NB4 (cell line): ENCODE measurements around the gene MTURN.

ENCODE experiments used
- MYC ChIP-seq: IDR thresholded peaks from 2 replicates; pipeline ENCODE4 v1.6.1; 2011; ENCODE audit warnings: low read depth, low read length
- POLR2A ChIP-seq: IDR thresholded peaks from 2 replicates; pipeline ENCODE4 v1.6.1; 2011; ENCODE audit warnings: mild to moderate bottlenecking; ENCODE audit not compliant: insufficient read length; ENCODE audit errors: extremely low read depth
- TF ChIP-seq, protein P1 (sequence below): IDR thresholded peaks from one replicate; pipeline ENCODE4 v1.5.1; 2012; ENCODE audit warnings: low read depth, low read length

DNA sequence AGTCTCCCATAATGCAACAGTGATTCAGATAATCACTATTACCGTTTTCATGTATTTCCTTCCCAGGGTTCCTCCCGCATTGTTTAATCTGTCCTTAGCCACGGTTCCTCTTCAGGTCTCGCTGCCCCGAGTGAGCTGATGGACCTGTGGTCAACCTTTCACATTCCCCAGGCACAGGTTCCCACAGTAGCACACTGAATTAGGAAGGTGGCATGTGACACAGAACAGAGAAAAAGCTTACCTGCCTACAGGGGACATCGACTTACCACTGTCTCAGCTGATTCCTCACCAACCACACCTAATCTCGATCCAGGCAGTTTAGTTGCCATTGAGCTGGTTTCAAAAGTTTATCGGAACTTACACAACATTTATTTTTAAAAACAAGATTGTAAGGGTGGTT lies 72.2 kb downstream of the MTURN start:
- no peak for TF ChIP-seq POLR2A
- TF ChIP-seq, protein P1, sequence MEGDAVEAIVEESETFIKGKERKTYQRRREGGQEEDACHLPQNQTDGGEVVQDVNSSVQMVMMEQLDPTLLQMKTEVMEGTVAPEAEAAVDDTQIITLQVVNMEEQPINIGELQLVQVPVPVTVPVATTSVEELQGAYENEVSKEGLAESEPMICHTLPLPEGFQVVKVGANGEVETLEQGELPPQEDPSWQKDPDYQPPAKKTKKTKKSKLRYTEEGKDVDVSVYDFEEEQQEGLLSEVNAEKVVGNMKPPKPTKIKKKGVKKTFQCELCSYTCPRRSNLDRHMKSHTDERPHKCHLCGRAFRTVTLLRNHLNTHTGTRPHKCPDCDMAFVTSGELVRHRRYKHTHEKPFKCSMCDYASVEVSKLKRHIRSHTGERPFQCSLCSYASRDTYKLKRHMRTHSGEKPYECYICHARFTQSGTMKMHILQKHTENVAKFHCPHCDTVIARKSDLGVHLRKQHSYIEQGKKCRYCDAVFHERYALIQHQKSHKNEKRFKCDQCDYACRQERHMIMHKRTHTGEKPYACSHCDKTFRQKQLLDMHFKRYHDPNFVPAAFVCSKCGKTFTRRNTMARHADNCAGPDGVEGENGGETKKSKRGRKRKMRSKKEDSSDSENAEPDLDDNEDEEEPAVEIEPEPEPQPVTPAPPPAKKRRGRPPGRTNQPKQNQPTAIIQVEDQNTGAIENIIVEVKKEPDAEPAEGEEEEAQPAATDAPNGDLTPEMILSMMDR = no peak
- TF ChIP-seq MYC = no peak
